CD4-positive, alpha-beta T cell treated with Interleukin-17A for 4 hours (primary cell): ENCODE data around the gene PSEN2.

ENCODE experiments used
- DNase-seq: peaks from one replicate; pipeline ENCODE4 v3.0.0-alpha.2; 2020; ENCODE audit warnings: mixed read lengths

Gene PSEN2

DNA sequence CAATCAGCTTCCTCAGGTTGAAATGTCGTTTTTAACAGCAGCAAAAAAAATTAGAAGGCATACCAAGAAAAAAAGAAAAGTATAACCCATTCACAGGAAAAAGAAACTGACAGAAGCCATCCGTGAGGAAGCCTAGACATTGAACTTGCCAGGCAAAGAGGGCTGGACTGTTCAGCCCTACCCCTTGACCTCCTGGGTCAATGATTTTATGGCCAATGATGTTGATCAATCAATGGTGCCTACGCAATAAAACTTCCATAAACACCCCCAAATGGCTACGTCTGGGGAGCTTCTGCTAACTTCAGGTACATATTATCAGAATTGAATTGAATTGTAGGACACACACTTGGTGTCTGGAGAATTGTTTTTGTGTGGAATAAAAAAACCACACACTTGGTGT is 4.8 kb upstream of the PSEN2 start:
- no peak for DNase-seq

- no peak for DNase-seq
Measured at GRCh38 chr1:226867461-226868054, 2.9 kb upstream of the PSEN2 start.

GRCh38 chr1:226868726-226869125 is 1.7 kb upstream of the PSEN2 start:
- no peak for DNase-seq

DNA sequence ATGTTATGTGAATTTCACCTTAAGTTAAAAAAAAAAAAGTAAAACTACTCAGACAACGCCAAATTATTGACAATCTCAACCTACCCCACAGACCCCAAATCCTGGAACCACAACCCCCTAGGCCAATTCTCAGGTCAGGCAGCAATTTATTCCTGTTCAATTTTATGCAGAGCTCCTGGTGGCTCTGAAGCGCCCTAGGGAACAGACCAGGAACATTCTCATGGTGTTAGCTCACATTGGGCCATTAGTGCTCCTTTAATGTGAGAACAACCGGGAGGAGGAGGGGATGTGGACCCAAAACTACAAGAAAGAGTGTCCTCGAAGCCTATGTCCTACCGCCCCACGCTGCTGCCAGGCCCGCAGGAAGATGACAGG is 403 bp upstream of the PSEN2 start:
- DNase-seq, result no peak

DNA sequence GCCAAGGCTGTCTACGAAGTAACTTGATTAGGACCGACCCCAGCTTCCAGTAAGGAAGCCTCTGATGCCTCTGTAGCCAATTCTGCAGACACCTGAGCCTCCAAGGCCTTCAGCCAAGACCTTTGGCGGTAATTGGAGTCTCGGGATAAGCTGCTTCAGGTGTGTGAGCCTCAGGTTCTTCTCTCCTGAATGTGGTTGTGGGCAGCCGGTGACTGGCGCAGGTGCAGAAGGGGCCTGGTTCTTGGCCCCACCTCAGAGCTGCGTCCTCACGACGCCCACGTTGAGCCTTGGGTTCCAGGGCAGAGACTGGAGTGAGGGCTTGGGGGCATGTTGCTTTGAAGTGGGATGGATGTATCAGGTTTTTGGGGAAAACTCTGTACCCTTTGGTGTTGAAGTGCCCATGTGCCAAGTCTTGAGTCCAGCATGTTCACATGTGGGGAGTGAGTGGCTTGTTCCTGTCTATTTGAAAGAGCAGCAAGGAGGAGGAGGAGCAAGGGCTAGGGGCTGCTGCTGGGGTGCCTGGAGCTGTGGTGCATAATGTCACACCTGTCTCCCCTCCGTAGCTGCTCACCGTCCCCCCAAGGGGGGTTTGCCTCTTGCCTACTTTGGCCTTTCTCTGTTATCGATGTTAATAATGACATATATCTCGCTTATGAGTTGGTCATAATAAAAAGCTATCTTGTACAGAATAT is 1.4 kb downstream of the PSEN2 start:
- no peak for DNase-seq

GRCh38 chr1:226872437-226872836 is 2.0 kb downstream of the PSEN2 start:
- no peak for DNase-seq

DNA sequence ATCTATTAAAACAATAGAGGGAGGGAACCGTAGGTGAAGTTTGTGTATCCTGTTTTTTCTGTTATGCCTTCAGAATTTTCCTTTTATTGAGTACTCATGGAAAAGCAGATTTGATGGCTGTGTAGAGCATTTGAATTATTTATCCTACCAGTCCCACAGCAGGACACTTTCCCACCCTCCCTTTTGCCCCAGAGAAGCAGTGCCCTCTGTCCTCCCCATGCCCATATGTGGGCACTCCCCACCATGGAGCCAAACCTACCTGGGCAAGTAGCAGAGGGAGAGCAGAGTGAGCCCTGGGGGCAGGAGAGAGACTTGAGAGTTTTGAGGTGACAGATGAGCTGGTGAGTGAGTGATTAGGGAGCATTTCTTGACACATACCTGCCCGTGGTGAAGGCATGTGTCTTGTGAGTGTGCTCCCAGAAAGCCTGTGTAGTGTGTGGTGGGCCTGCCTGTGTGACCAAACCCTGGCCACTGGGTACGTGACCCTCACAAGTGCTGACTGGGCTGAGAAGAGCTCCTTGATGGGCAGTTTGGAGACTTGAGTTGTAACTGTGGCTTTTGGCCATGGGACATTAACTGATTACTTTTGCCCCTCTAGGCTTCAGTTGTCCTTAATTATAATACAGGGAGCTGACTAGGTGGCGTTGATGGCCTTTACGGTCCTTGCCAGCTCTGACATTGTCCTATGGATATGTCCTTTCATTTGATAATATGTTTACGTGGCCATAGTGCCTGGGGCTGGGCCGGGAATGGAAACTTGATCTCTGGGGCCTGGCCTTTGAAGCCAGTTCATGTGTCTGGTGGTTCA is 3.6 kb downstream of the PSEN2 start:
- no peak for DNase-seq

DNA sequence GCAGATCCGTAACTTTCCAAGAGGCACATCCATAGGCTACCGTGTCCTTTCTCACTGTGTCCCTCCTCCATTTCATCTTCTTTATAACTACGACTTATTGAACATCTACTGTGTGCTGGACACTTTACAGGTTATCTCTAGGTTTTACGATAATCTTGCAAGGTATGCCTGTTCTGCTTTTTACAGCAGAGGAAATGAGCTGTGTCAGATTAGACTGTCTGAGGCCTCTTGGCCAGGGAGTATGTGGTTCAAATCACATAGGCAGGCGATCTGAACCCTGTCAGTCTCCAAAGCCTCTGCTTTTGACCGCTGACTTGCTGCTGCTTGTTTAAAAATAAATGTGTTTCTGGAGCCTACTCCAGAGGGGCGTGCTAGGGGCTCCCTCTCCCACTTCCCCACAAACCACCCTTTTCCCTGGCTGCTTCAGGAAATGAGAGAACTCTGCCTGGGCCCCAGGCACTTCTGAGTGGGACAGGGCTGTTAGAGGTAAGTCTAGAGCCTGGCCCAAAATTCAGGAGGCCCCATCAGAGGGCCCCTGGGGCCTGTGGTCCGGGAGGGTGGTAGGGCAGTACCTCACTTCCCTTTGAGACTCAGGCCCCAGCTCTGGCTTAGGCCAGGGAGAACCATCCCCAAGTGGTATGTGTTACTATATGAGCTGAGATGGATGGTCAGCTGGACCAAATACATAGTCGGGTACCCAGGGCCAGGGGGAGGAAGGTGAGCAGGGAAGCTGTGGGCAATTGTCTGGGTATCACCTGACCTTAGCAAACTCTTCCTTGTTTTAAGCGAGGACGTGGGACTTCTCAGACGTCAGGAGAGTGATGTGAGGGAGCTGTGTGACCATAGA is 4.4 kb downstream of the PSEN2 start:
- DNase-seq, result no peak

DNA sequence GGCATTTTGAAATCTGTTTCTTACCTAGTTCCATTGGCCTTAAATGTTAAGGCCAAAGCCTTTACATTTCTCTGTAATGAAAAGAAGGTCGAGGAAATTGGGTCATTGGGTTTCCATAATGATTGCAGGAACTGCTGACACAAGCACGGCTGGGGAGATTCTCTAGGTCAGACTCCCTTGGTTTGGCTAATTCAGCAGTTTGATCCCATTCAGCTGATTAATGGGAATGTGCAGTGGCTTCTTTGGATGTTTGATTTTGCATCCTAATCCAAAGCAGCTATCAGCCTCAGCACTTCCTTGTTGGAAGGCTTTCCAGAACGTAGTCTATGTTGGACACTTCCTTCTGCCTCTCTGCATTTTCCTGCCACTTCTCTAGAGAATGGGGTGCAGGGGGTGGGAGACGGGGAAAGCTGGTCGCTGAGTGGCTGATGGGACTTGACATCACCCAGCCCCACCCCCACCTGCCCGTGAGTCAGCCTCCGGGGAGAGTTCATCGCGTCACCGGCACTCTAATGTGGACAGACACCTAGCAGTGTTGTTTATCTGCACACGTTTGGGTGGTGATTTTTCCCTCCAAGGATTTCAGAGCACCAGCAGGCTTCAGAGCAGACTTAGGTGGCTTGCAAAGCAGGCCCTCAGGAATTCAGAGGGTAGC is 5.4 kb downstream of the PSEN2 start:
- DNase-seq, result no peak

DNA sequence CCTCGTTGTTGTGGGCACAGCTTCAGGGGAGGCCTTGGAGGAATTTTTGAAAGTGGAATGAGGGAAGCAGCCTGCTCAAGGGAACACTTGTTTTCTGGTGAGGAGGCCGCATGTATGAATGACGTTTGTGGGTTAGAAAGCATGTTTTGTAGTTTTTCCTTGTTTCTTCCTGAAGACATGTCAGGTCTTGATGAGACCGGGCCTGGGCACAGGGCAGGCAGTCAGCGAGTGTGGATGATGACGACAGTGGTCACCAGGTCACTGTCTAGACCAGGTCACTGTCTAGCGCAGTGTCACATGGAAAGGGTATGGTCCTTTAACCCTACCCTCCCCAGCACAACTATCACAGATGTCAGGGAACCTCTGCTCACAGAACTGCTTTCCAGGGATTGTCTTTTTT is 7.3 kb downstream of the PSEN2 start:
- DNase-seq, result no peak

GRCh38 chr1:226880372-226881287 is 10.2 kb downstream of the PSEN2 start:
- DNase-seq, result no peak

DNA sequence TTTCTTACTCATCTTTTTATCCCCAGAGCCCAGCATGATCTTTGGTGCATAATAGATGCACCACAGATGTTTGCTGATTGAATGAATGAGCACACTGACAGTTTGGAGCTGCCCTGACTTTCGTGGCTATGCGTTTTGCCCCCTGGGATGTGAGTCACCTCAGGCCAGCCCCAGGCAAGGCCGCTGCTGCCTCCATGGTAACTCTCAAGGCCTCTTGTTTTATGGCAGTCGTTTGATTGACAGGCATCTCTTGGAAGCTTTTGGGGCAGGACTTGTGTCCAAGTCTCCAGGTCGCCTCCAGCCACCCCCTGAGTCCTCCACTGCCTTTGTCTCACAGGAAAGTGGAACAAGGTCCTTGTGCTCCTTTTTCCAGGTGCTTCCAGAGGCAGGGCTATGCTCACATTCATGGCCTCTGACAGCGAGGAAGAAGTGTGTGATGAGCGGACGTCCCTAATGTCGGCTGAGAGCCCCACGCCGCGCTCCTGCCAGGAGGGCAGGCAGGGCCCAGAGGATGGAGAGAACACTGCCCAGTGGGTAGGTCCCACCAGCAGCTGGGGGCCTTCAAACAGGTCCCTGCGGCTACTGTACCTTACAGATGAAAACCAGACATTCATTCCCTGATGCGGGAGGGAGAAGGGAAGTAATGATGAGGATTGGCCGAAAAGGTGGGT is 11.2 kb downstream of the PSEN2 start:
- no peak for DNase-seq

DNA sequence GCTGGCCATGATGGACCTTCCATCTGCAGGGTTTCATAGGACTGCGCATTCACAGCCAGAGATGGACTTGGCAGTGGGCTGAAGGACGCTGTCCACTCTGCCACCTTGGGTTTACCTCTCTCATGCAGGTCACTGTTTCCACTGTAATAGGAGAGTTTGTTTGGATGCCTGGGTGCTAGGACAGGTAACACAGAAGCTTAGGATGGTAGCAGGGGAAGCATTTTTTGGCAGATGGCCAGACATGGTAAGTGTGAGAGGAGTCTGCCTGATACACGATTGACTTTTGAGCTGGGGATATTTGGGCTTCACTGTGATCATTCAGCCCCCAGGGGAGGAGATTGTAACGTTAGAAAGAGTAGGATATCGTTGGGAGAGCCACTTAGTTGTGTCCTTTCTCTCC is 11.8 kb downstream of the PSEN2 start:
- DNase-seq, result peak; percentile 61

DNA sequence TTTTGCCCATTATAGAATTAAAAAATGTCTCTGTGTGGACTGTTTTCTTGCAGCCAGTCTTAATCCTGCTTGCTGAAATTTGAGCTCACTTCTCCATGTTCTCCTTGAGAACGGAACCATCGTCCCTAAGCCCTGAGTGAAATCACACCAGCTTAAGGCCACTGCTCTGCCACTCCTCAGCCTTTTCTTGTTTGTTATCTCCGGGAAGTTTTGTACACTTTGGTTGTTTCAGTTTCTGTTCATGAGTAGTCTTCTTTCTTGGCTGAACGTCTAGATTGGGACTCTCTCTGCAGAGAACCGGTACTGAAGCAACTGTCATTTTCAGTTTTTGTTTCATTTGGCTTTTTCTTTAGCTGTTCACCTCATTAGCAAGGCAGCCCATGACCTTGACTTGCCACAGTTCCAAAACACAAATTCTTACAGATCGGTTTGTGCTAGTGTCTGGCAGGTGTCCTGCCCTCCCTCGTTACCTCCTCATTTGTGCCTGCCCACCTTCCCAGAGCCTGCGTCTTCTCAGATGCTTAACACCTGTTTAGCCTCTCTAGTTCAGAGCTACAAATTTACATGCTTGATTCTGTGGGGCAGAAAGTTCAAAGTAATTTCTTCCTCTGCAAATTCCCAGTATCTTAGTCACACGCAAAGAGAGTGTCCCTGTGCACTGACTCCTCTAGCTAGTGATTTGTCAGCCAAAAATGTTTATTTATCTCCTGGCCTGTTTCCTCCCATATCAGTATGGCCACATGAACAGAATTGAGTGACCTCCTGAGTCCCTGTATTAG is 12.4 kb downstream of the PSEN2 start:
- DNase-seq, result peak; percentile 34

DNA sequence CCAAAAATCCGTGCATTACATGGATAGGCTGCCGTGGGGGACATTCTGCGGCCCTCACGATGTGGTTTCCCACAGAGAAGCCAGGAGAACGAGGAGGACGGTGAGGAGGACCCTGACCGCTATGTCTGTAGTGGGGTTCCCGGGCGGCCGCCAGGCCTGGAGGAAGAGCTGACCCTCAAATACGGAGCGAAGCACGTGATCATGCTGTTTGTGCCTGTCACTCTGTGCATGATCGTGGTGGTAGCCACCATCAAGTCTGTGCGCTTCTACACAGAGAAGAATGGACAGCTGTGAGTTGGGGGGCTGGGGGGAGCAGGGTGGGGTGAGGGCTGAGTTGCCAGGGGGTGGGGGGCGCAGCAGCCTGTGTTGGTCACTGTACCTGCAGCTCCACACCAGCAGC is 13.2 kb downstream of the PSEN2 start:
- no peak for DNase-seq

- DNase-seq, result peak; percentile 27
Measured at GRCh38 chr1:226884116-226884625, 13.8 kb downstream of the PSEN2 start.

GRCh38 chr1:226884966-226885820 is 14.8 kb downstream of the PSEN2 start:
- peak; percentile 20 for DNase-seq

DNA sequence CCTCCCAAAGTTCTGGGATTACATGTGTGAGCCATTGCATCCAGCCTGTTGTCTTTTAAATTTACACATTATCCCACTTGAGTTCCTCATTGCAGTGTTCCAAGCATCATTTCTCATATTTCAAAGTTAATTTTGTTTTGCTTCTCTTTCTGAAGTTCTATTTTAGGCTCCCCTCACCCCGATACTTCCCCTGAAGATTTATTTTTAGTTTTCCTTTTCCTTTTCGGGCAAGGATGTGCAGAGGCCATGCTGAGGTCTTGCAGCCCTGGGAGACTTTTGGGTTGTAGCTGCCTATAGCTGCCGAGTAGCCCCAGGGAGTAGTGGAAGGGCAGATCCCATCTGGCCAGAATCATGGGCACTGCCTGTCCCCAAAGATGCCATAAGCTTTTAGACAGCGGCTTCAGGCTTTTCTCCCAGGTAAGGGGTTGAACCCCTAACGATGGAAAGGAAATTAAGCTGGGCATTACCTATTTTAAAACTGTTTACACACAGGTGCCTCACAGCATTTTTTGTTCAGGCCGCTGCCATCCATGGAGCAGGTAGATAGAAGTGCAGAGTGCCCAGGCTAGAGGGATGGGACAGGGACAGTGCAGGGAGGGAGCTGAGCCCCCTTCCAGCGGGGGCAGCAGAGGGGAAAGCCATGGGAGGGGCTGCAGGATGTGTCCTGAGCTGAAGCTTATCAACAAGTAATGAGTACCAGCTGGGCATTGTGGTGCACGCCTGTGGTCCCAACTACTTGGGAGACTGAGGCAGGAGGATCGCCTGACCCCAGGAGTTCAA is 15.9 kb downstream of the PSEN2 start:
- no peak for DNase-seq
